ENCODE data around the gene KNDC1. TPM values are rescaled to one million over a fixed set of nuclear protein-coding genes. Genes with fewer than 3 reads are reported as not detected.

Gene KNDC1
- polyA plus RNA-seq, 3 donors = 0.13 to 0.34 (median 0.28) TPM

- 6 to 27% (median 9%) methylated on average over 54 to 60 of the region's 60 CpGs for WGBS, 3 donors
- H3K27ac ChIP-seq (ENCODE audit: low read depth, low read length) = no peak within 1 kb of the TSS
These were observed 77.8 kb downstream of the KNDC1 start, which contains the start of gene VENTX for GRCh38 chr10:133237588-133238465. TSS of gene VENTX (plus strand) at chr10:133237855. CDS start at chr10:133237915, 60 bp downstream.

GRCh38 chr10:133238466-133238804 lies 78.4 kb downstream of the KNDC1 start:
- WGBS, 3 donors = 19 to 51% (median 34%) methylated on average over 15 of the region's 15 CpGs
- H3K27ac ChIP-seq (ENCODE audit: low read depth, low read length) = no peak overlapping the region

- no peak overlapping the region for H3K27ac ChIP-seq (ENCODE audit: low read depth, low read length)
- 64 to 75% (median 68%) methylated on average over 15 of the region's 15 CpGs for WGBS, 3 donors
These were observed 80.0 kb downstream of the KNDC1 start for GRCh38 chr10:133239990-133240389.

- WGBS, 3 donors = 43 to 63% (median 52%) methylated on average over 25 of the region's 25 CpGs
These were observed 81.6 kb downstream of the KNDC1 start for GRCh38 chr10:133241501-133242205.

GRCh38 chr10:133242611-133243356 lies 82.8 kb downstream of the KNDC1 start:
- WGBS, 3 donors = 69 to 82% (median 76%) methylated on average over 27 of the region's 27 CpGs
- no peak overlapping the region for H3K27ac ChIP-seq (ENCODE audit: low read depth, low read length)

More at GRCh38 chr10:133241501-133242205, 81.6 kb downstream of the KNDC1 start:
- H3K27ac ChIP-seq (ENCODE audit: low read depth, low read length) = no peak overlapping the region

- no peak overlapping the region for H3K27ac ChIP-seq (ENCODE audit: low read depth, low read length)
These were observed 83.6 kb downstream of the KNDC1 start for GRCh38 chr10:133243593-133243992.

GRCh38 chr10:133245439-133246235 lies 85.6 kb downstream of the KNDC1 start:
- no peak overlapping the region for H3K27ac ChIP-seq (ENCODE audit: low read depth, low read length)
- 45 to 63% (median 55%) methylated on average over 30 to 33 of the region's 33 CpGs for WGBS, 3 donors

More at GRCh38 chr10:133243593-133243992, 83.6 kb downstream of the KNDC1 start:
- WGBS, 3 donors = 64 to 70% (median 70%) methylated on average over 13 to 14 of the region's 14 CpGs

GRCh38 chr10:133246236-133246626 lies 86.2 kb downstream of the KNDC1 start:
- WGBS, 3 donors = 43 to 66% (median 61%) methylated on average over 12 of the region's 12 CpGs
- H3K27ac ChIP-seq (ENCODE audit: low read depth, low read length) = no peak overlapping the region

GRCh38 chr10:133247681-133248333 lies 87.8 kb downstream of the KNDC1 start:
- WGBS, 3 donors = 74 to 80% (median 74%) methylated on average over 30 to 36 of the region's 36 CpGs
- no peak overlapping the region for H3K27ac ChIP-seq (ENCODE audit: low read depth, low read length)

- no peak overlapping the region for H3K27ac ChIP-seq (ENCODE audit: low read depth, low read length)
- 84 to 88% (median 88%) methylated on average over 12 of the region's 12 CpGs for WGBS, 3 donors
These were observed 88.3 kb downstream of the KNDC1 start for GRCh38 chr10:133248334-133248715.

- no peak overlapping the region for H3K27ac ChIP-seq (ENCODE audit: low read depth, low read length)
- 70 to 80% (median 75%) methylated on average over 20 to 21 of the region's 21 CpGs for WGBS, 3 donors
These were observed 89.2 kb downstream of the KNDC1 start for GRCh38 chr10:133249094-133249780.

- H3K27ac ChIP-seq (ENCODE audit: low read depth, low read length) = no peak overlapping the region
- WGBS, 3 donors = 45 to 69% (median 63%) methylated on average over 11 of the region's 11 CpGs
These were observed 90.1 kb downstream of the KNDC1 start for GRCh38 chr10:133249975-133250754.

GRCh38 chr10:133251388-133252222 lies 91.6 kb downstream of the KNDC1 start:
- 62 to 66% (median 65%) methylated on average over 22 to 28 of the region's 28 CpGs for WGBS, 3 donors

GRCh38 chr10:133252223-133252552 lies 92.2 kb downstream of the KNDC1 start:
- no peak overlapping the region for H3K27ac ChIP-seq (ENCODE audit: low read depth, low read length)
- WGBS, 3 donors = 52 to 81% (median 80%) methylated on average over 5 to 12 of the region's 12 CpGs

More at GRCh38 chr10:133251388-133252222, 91.6 kb downstream of the KNDC1 start:
- H3K27ac ChIP-seq (ENCODE audit: low read depth, low read length) = no peak overlapping the region

GRCh38 chr10:133253361-133253955 lies 93.4 kb downstream of the KNDC1 start:
- H3K27ac ChIP-seq (ENCODE audit: low read depth, low read length) = no peak overlapping the region
- 72 to 88% (median 75%) methylated on average over 22 of the region's 22 CpGs for whole genome bisulfite sequencing, 3 donors

All from adipose tissue (tissue), 3 donors.